IMR-90 (cell line): ENCODE data around the gene CASS4.

Experiments used
- BHLHE40 ChIP-seq: fragments of 150-350 bp; IDR thresholded peaks from 2 replicates; pipeline ENCODE4 v1.6.1; 2016; ENCODE audit warnings: mild to moderate bottlenecking, low read depth, low read length
- CEBPB ChIP-seq: IDR thresholded peaks from 2 replicates; pipeline ENCODE4 v1.6.1; 2012; ENCODE audit warnings: low read depth, low read length, improper control_type of control experiment
- CHD1 ChIP-seq: IDR thresholded peaks from 2 replicates; pipeline ENCODE4 v1.6.1; 2012; ENCODE audit warnings: low read depth, low read length, improper control_type of control experiment
- CTCF ChIP-seq: conservative IDR thresholded peaks from 2 replicates; pipeline ENCODE4 v1.5.1; 2012; ENCODE audit warnings: mild to moderate bottlenecking, low read depth, low read length, improper control_type of control experiment
- POLR2A ChIP-seq: IDR thresholded peaks from 2 replicates; pipeline ENCODE4 v1.6.1; 2012; ENCODE audit warnings: mild to moderate bottlenecking, low read depth, low read length
- RAD21 ChIP-seq: IDR thresholded peaks from 2 replicates; pipeline ENCODE4 v1.6.1; 2012; ENCODE audit warnings: low read length, improper control_type of control experiment
- TF ChIP-seq, protein P1 (sequence below): fragments of 150-350 bp; IDR thresholded peaks from 2 replicates; pipeline ENCODE4 v1.6.1; 2016; ENCODE audit warnings: low read depth, mild to moderate bottlenecking, low read length, moderate library complexity, borderline replicate concordance

DNA sequence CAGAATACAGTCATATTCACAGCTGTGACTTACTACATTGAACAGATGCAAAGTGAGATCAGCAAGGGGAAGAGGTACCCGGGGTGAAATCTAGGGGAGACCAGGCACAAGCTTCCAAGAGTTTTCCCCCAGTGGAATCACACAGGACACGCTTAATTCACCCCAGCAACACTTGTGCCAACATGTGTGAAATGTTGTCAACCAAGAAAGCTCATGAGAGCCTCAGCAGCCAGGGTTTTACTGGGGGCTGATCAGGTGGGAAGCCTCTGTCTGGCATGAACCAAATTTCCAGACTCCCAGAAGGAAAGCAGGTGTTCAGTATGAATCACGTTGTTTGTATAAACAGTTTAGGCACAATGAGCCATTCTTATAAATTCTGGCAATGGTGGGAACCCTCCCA is 49.5 kb downstream of the CASS4 start:
- TF ChIP-seq POLR2A (no peak), CTCF (no peak), RAD21 (no peak), CHD1 (no peak), BHLHE40 (no peak), CEBPB (no peak)
- TF ChIP-seq, protein P1, sequence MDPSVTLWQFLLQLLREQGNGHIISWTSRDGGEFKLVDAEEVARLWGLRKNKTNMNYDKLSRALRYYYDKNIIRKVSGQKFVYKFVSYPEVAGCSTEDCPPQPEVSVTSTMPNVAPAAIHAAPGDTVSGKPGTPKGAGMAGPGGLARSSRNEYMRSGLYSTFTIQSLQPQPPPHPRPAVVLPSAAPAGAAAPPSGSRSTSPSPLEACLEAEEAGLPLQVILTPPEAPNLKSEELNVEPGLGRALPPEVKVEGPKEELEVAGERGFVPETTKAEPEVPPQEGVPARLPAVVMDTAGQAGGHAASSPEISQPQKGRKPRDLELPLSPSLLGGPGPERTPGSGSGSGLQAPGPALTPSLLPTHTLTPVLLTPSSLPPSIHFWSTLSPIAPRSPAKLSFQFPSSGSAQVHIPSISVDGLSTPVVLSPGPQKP, result no peak
